Activated CD8-positive, alpha-beta memory T cell treated with anti-CD3 and anti-CD28 coated beads, Interleukin-2, amount 50 U/mL, for 24 hours (primary cell): Measurements from ENCODE around the gene SLC4A3.
"Not testable (repeated sequence)": the region's sequence is repeated elsewhere in the genome, so short reads cannot be mapped to it uniquely, and the experiment has no call there.

ENCODE experiments used
- DNase-seq: peaks from one replicate; pipeline ENCODE4 v3.0.0-alpha.2; 2020; ENCODE audit errors: extremely low read depth

Gene SLC4A3

DNA sequence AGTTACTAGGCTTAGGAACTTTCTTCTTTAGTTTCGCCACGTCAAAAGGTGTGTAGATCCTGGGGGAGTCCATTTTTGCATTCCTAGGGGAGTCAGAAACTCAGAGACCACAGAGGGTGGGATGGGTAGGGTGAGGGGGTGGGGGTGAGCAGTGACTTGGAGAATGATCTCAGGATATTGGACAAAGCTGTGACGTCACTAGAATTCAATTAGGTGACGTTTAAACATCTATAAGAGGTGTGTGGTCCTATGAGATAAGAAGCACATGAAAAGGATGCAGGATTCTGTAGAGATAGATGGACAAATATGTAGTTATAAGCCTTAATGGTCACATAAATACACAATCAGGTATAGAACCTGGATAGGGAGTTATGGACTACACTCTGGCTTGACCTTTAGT, 21.5 kb downstream of the SLC4A3 start:
- no peak for DNase-seq

DNA sequence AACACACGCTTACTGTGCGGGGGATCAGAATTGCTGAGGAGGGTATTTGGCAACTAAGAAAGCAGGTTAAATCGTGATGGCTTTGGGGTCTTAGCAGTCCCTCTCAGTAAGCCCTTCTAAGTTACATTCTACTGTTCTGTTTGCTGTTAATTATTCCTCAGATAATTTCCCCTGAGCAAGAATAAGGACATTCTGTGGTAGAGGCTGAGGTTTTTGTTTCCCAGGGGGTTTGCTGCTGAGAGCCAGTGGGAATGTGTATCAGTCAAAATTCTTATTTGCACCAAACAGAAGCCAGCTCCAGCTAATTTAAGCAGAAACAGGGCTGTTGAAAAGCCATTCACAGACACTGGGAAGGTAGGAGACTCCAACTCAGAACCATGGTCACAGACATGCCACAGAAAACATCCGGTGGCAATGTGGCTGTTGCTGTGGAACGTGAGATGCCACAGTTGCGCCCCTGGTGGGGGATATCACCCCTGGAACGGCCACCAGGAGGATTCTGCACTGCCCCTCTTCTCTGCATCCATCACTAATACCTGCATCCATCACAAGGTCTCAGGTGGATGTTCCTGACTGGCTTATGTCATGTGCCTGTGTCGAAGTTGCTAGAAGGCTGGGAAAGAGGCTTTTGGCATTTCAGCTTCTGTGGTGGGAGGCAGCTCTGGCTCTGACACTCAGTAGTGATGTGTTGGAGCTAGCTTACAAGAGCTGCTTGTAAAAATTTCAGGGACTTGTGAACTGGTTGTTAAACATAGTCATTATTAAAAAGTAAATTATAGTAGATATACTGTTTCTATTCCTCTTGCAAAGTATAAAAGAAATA, 23.2 kb downstream of the SLC4A3 start:
- DNase-seq = no peak

- DNase-seq = not testable (repeated sequence)
These were observed 24.2 kb downstream of the SLC4A3 start for GRCh38 chr2:219651656-219652055.

DNA sequence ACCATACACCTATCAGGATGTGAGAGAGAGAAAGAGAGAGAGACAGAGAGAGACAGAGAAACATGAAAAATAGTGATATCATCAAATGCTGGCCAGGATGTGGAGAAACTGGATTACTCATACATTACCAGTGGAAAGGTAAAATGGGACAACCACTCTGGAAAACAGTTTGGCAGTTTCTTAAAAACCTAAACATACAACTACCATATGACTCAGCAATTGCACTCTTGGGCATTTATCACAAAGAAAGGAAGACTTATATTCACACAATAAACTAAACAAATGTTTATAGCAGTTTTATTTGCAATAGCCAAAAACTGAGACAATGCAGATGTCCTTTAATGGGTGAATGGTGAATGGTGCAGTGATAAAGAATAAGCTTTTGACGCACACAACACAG, 29.1 kb downstream of the SLC4A3 start:
- no peak for DNase-seq

- no peak for DNase-seq
These were observed 30.9 kb downstream of the SLC4A3 start for GRCh38 chr2:219658196-219658846.

DNA sequence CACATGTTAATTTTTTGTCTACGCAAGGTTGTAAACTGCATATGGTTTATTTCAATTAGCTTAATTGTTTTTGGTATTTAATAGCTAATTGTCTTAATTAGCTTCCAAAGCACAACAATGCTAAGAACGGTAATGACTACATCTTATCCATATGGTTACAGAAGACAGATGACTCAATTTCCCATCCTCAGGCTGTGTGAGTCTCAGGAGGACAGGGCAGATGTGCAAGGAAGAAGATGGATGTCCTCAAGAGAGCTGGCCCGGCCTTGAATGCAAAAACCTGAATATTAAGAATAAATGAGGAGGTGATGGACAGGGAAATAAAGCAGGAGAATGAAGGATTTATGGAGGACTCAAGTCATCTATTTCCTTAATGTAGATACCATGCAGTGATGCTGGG, 31.4 kb downstream of the SLC4A3 start:
- no peak for DNase-seq

- no peak for DNase-seq
These were observed 33.9 kb downstream of the SLC4A3 start for GRCh38 chr2:219661197-219661954.

DNA sequence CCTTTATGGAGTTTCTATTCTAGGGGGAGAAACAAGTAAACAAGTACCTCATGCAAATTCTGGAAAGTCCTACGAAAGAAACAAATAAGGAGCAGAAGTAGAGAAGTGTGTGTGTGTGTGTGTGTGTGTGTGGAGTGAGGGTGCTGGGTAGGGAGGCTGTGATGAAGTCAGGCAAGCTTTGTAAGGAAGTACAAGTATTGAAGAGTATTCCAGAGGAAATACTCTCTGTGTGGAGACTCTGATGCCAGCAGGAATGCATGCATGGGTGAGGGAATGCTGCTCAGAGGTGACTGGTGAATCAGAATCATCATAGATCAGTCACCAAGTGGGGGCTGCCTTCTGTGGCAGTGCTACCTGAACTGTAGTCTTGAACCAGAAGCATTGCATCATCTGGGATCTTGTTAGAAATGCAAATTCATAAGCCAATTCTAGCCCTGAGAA, 34.5 kb downstream of the SLC4A3 start:
- DNase-seq = no peak

GRCh38 chr2:219662566-219662965, 35.1 kb downstream of the SLC4A3 start:
- DNase-seq = no peak

GRCh38 chr2:219663116-219663762, 35.8 kb downstream of the SLC4A3 start:
- no peak for DNase-seq

- no peak for DNase-seq
These were observed 36.6 kb downstream of the SLC4A3 start for GRCh38 chr2:219664041-219664440.

DNA sequence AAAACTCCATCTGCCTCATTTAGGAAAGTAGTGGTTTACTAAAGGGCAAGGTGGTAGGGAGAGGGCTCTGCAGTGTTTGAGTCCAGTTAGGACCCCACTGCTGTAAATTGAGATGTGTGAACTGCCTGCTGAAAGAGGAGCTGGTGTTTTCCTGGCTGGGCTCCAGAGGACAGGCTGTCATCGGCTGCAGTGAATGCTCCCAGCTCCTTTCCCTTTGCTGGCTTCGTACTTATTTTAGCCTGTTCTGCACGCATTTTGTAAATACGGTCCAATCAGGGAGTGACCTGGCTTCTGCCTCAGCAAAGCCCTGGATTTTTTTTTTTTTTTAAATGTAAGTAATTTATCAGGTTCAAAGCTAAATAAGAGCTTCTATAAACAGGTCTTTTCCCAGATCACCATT, 37.5 kb downstream of the SLC4A3 start:
- DNase-seq = no peak

DNA sequence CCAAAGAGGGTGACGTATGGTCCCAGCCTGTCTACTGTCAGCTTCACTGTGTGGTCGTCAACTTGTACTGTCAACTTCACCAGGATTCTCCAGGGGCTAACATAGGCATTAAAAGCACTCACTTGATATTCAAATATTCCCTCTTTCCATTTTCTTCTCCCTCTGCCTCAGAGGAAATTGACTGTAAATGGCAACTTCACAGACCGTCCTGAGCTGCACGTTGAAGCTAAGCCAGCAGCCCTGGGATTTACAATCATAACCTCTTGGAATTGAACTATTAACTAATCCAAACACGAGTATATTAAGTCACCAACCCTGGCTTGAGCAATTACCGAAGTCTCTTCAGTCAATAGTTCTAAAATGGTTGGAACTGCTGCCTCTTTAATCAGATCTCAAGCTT, 38.5 kb downstream of the SLC4A3 start:
- no peak for DNase-seq

DNA sequence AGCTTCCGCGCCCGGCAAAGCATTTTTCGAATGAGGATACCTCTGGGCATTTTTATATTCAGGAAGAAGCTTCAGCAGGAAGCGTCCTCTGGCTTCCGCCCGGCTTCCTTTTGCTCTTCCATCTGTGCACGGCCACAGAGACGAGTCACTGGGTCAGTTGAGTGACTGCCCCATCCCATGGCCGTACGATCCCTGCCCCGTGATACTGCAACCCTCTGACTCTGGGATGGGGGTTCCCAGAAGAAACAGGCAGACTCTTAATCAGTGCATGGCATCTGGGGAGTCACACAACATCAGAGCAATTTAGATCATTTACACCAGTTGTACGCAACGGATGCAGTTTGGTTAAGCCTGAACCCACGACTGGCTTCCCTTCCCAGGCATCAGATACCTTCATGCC, 40.9 kb downstream of the SLC4A3 start:
- DNase-seq = no peak

DNA sequence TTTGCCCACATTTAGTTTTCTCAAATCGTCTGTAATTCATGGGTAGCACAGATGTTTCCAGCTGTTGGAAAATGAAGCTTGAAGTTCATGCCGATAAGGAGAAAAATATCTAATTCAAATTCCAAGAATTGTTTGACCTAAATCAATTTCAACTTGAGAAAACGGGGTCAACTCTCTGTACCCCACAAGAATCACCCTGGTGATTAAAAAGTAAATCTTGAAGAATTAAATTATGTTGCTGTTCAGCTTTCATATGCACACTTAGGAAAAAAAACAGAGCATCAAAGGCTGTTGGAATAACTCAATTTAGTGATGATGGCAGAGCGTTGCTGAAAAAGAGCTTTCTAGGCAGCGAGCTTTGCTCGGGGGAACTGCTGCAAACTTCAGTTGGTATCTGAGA, 43.0 kb downstream of the SLC4A3 start:
- no peak for DNase-seq

- no peak for DNase-seq
These were observed 43.8 kb downstream of the SLC4A3 start for GRCh38 chr2:219671279-219671678.

DNA sequence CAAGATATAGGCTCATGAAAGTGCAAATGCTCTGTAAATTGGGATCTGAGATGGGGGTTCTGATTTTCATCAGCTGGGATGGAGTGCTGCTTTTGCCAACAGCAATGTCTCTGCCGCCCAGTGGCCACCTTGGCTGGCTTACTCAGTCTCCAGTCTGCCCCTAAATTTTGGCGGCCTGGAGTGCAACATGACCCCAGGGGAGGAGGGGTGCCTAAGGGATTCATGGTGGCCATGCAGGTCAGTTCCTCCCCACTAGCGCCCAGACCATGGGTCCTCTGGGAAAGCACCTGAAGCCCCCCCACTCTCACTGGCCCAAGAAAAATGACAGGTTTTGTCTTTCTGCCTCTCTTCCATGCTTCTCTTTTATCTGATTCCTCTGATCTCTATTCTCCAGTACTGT, 45.0 kb downstream of the SLC4A3 start:
- no peak for DNase-seq

DNA sequence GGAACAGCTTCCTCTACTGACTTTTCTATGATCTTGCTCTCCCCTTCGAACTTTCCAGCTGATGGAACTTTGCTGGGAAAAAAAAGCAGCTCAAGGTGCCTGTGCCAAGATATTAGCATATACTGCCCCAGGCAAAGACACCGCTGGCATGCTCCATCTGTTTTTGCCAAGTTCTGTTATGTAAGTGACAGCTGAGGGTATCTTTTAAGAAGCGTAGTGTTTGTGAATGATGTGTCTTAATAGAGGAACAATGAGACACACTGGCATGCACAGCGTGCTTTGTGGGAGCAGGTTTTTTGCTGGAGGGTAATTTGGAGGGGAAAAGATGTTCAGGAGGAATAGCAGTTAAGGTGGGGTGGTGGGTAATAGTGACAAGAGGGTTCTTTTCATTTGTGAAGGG, 47.8 kb downstream of the SLC4A3 start:
- no peak for DNase-seq

DNA sequence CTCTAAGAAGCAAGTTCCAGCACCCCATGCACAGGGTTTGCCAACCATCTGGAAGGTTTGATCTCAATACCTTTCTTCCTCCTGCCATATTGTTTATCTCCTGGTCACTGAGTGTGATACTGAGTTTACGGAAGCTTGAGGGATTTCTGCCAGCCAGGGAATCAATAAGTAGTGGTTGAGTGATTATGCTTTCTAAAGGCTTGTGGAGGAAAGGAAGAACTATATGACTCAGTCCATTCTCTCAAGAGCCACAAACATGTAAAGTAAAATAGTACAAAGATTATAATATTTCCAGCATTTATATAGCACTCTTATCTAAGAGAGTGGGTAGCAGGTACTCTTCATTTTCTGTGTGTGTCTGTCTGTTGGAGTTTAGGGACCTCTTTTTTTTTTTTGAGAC, 49.2 kb downstream of the SLC4A3 start:
- DNase-seq = no peak

- no peak for DNase-seq
These were observed 51.6 kb downstream of the SLC4A3 start for GRCh38 chr2:219679041-219679440.

GRCh38 chr2:219679571-219679970, 52.1 kb downstream of the SLC4A3 start:
- no peak for DNase-seq
